Natural killer cell (primary cell): ENCODE results near the gene DENND1A. TPM values are rescaled to one million over a fixed set of nuclear protein-coding genes. Genes with fewer than 3 reads are reported as not detected.
"Not testable (repeated sequence)": the region's sequence is repeated elsewhere in the genome, so short reads cannot be mapped to it uniquely, and the experiment has no call there.

Experiments
- ATAC-seq, 3 donors: fragments of 150-1000 bp in 2 of 3; fragments of 200-7000 bp in 1 of 3; cut with Tn5 transposase; 1 replicate in 1 of 3; 2 replicates in 2 of 3; pipeline ENCODE4 v1.10.0; 2021; ENCODE audit warnings: mild to moderate bottlenecking in 2 of 3, moderate library complexity in 2 of 3
- DNase-seq, 2 donors: peaks; one replicate each; pipeline versions ENCODE4 v3.0.0 to v3.0.0-alpha.2; 2013 to 2021; ENCODE audit warnings: mixed read lengths in 1 of 2
- H3K27ac ChIP-seq: one replicate; pipeline ENCODE4 v1.5.1; 2013; ENCODE audit warnings: mild to moderate bottlenecking, low read length
- H3K27me3 ChIP-seq: one replicate; pipeline ENCODE4 v1.6.1; 2013; ENCODE audit warnings: low read length; ENCODE audit not compliant: control insufficient read depth, insufficient read depth
- H3K36me3 ChIP-seq: one replicate; pipeline ENCODE4 v1.6.1; 2013; ENCODE audit warnings: low read length; ENCODE audit not compliant: control insufficient read depth, insufficient read depth
- H3K4me1 ChIP-seq: one replicate; pipeline ENCODE4 v1.6.1; 2013; ENCODE audit warnings: low read length; ENCODE audit not compliant: control insufficient read depth, insufficient read depth
- H3K4me3 ChIP-seq: one replicate; pipeline ENCODE4 v1.5.1; 2013; ENCODE audit warnings: low read length
- H3K9me3 ChIP-seq: one replicate; pipeline ENCODE4 v1.6.1; 2013; ENCODE audit warnings: low read length; ENCODE audit not compliant: control insufficient read depth, insufficient read depth
- H3K27ac Mint-ChIP-seq, 2 donors: one replicate each; pipeline ENCODE4 v1.8.0; 2022; ENCODE audit warnings: mild to moderate bottlenecking in 2 of 2, mixed read lengths in 2 of 2, moderate library complexity in 1 of 2
- H3K27me3 Mint-ChIP-seq, 2 donors: one replicate each; pipeline ENCODE4 v1.8.0; 2022; ENCODE audit warnings: low read depth in 2 of 2, mixed read lengths in 2 of 2
- H3K36me3 Mint-ChIP-seq: one replicate; pipeline ENCODE4 v1.8.0; 2022; ENCODE audit warnings: mixed read lengths
- H3K4me1 Mint-ChIP-seq, 2 donors: one replicate each; pipeline ENCODE4 v1.8.0; 2022; ENCODE audit warnings: mixed read lengths in 2 of 2
- H3K4me3 Mint-ChIP-seq: one replicate; pipeline ENCODE4 v1.8.0; 2022; ENCODE audit warnings: mild to moderate bottlenecking, moderate library complexity, mixed read lengths
- H3K9me3 Mint-ChIP-seq, 2 donors: one replicate each; pipeline ENCODE4 v1.8.0; 2022; ENCODE audit warnings: mixed read lengths in 2 of 2
- whole genome bisulfite sequencing: methylation state at CpG from one replicate; pipeline ENCODE4 v1.1.7; 2013; ENCODE audit warnings: missing lambda C conversion rate; ENCODE audit not compliant: insufficient coverage; 5-methylcytosine and 5-hydroxymethylcytosine counted together
- intact Hi-C: fragments of 100-400 bp; cut with micrococcal nuclease; formaldehyde crosslinking; loops from one replicate; pipeline ENCODE4 v1.14.2; 2022
- total RNA-seq, 4 donors: library from RNA; stranded (reverse); fragments of 120-200 nt in 1 of 4; gene quantifications; one replicate each; pipeline versions ENCODE4 v1.2.3 to v1.2.4, GENCODE V29; 2013 to 2022
- TF ChIP-seq, protein P1 (sequence below): fragments of 200-600 bp; IDR thresholded peaks from one replicate; pipeline ENCODE4 v1.8.0; 2022; ENCODE audit warnings: antibody characterized with exemption

Gene DENND1A
- total RNA-seq, 3 donors from 2014 or later (not counting 1 experiment from before 2014, with no cell fraction given): 27.8 to 37.6 (median 30.9) TPM

DNA sequence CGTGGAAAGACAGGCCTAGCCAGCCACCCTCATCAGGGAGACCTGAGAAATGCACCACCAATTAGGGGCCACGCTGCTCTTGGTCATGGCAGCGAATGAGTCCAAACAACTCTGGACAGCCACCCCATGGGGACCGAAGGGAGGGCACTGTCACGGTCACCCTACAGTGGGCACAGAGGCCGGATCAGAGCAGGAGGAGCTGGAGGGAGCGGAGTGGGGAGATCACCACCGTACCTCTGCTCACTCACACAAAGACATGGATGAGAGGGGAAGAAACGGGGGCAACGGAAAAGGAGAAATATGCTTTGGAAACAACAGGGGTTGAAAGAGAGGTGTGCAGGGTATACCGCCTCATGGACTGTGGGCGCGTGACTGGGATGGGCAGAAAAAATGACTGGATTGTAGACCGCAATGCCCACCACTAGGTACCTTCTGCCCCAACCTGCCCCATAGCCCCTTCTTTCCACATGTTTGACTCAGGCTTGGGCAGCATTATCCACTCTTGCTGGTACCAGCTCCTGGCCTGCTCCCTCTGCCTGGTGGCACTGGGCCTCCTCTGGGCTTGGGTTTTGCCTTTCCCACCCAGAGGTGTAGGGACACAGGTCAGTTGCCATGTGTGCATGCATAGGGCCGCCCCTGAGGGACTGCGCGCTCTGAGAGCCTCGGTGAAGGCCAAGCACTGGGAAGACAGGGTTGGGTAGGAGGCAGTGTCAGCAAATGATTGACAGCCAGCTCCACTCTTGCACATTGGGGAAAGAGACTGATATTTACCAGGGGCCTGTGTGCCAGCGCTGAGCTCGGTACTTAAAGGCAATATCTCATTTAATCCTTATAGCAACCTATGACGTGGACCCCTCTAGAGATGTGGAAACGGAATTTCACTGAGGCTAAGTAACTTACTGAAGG, 497.3 kb downstream of the DENND1A start:
- ATAC-seq (peak in 1 of 3 donors; percentile 21), DNase-seq (no peak)
- H3K27ac ChIP-seq: no peak overlapping the region
- no peak overlapping the region for H3K4me3 Mint-ChIP-seq
- H3K27me3 ChIP-seq: no peaks in the 10 kb centered on the region
- no peak overlapping the region for H3K4me3 ChIP-seq
- no peaks in the 10 kb centered on the region for H3K27me3 Mint-ChIP-seq
- H3K9me3 Mint-ChIP-seq: no peaks in the 10 kb centered on the region
- intact Hi-C loops: no loop called here
- no peaks in the 10 kb centered on the region for H3K4me1 ChIP-seq
- H3K9me3 ChIP-seq: no peaks in the 10 kb centered on the region
- no peak overlapping the region for H3K27ac Mint-ChIP-seq
- 96% methylated on average over 22 of the region's 22 CpGs for WGBS
- TF ChIP-seq, protein P1, sequence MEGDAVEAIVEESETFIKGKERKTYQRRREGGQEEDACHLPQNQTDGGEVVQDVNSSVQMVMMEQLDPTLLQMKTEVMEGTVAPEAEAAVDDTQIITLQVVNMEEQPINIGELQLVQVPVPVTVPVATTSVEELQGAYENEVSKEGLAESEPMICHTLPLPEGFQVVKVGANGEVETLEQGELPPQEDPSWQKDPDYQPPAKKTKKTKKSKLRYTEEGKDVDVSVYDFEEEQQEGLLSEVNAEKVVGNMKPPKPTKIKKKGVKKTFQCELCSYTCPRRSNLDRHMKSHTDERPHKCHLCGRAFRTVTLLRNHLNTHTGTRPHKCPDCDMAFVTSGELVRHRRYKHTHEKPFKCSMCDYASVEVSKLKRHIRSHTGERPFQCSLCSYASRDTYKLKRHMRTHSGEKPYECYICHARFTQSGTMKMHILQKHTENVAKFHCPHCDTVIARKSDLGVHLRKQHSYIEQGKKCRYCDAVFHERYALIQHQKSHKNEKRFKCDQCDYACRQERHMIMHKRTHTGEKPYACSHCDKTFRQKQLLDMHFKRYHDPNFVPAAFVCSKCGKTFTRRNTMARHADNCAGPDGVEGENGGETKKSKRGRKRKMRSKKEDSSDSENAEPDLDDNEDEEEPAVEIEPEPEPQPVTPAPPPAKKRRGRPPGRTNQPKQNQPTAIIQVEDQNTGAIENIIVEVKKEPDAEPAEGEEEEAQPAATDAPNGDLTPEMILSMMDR: no peak
- no peaks in the 10 kb centered on the region for H3K36me3 Mint-ChIP-seq
- peaks cover 7% of the 10 kb centered on the region for H3K36me3 ChIP-seq
- H3K4me1 Mint-ChIP-seq: no peaks in the 10 kb centered on the region

DNA sequence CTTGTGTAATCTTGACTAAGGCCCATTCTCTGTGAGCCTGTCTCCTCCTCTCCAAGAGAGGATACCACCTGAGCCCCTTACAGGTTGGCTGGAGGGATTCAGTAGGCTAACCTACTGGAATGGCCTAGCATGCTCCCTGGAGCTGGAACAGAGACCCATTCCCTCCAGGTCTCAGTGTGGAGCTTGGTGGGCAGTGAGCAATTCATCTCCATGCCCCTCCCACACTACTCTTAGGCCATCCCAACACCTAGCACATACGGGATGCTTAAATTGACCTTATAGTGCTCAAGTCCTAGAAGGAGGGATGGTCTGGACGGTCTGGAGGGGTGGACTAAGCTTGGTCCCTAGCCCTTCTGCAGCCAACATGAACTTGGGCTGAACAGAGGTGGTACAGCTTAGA, 498.3 kb downstream of the DENND1A start:
- intact Hi-C loops: no loop called here

DNA sequence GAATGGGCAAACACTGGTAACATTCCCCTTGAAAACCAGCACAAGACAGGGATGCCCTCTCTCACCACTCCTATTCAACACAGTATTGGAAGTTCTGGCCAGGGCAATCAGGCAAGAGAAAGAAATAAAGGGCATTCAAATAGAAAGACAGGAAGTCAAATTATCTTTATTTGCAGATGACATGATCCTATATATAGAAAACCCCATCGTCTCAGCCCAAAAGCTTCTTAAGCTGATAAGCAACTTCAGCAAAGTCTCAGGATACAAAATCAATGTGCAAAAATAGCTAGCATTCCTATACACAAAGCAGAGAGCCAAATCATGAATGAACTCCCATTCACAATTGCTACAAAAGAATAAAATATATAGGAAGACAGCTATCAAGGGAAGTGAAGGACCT, 501.5 kb downstream of the DENND1A start:
- not testable (repeated sequence) for H3K27me3 ChIP-seq, H3K36me3 ChIP-seq

More for the DNA sequence above, 498.3 kb downstream of the DENND1A start:
- H3K9me3 Mint-ChIP-seq: no peaks in the 10 kb centered on the region
- ATAC-seq (no peak), DNase-seq (no peak)
- no peaks in the 10 kb centered on the region for H3K9me3 ChIP-seq
- no peaks in the 10 kb centered on the region for H3K27me3 Mint-ChIP-seq
- no peaks in the 10 kb centered on the region for H3K27me3 ChIP-seq
- no peak overlapping the region for H3K27ac ChIP-seq
- H3K4me3 Mint-ChIP-seq: no peak overlapping the region
- H3K4me3 ChIP-seq: no peak overlapping the region
- H3K36me3 ChIP-seq: peaks cover 3% of the 10 kb centered on the region
- no peaks in the 10 kb centered on the region for H3K4me1 Mint-ChIP-seq
- H3K4me1 ChIP-seq: no peaks in the 10 kb centered on the region
- WGBS: 94% methylated on average over 2 of the region's 2 CpGs
- H3K36me3 Mint-ChIP-seq: no peaks in the 10 kb centered on the region
- TF ChIP-seq, protein P1: no peak
- no peak overlapping the region for H3K27ac Mint-ChIP-seq

DNA sequence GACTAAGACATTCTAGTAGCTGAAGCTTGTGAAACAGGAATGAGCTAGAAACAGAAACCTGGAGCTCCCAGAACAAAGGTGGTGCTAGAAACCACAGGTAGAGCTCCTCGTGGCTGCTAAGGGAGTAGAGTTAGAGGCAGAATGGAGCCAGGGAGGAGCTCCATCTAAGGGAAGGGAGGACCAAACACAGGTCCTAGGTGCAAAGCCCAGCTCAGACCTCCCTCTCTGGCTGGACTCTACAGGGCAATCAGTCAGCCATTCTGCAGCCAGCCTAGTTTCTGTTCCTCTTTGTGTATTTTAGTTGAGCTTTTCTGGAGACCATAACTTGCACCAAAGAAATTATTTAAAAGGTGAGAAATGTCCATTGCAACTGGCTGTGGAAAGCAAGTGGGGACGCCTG, 503.5 kb downstream of the DENND1A start:
- Mint-ChIP-seq H3K27me3 (no peaks in the 10 kb centered on the region), H3K4me3 (no peak overlapping the region), H3K4me1 (no peaks in the 10 kb centered on the region), H3K36me3 (no peaks in the 10 kb centered on the region), H3K9me3 (no peaks in the 10 kb centered on the region), H3K27ac (no peak overlapping the region)
- Histone ChIP-seq H3K4me1 (no peaks in the 10 kb centered on the region), H3K36me3 (peaks cover 3% of the 10 kb centered on the region), H3K4me3 (no peak overlapping the region), H3K9me3 (no peaks in the 10 kb centered on the region), H3K27ac (no peak overlapping the region), H3K27me3 (no peaks in the 10 kb centered on the region)
- intact Hi-C loops: no loop called here
- TF ChIP-seq, protein P1: no peak
- no peak for ATAC-seq
- 76% methylated on average over 2 of the region's 2 CpGs for WGBS
- DNase-seq: no peak

More for the DNA sequence above, 501.5 kb downstream of the DENND1A start:
- H3K4me3 ChIP-seq, H3K27me3 Mint-ChIP-seq, H3K4me1 ChIP-seq, H3K27ac ChIP-seq, DNase-seq, H3K4me1 Mint-ChIP-seq, H3K4me3 Mint-ChIP-seq, intact Hi-C loops, ATAC-seq, H3K9me3 Mint-ChIP-seq, H3K9me3 ChIP-seq, H3K36me3 Mint-ChIP-seq, H3K27ac Mint-ChIP-seq: not testable (repeated sequence)
- WGBS: 86% methylated on average over 1 of the region's 1 CpG
